Occipital lobe (tissue), 2 donors: ENCODE results near the gene CD2BP2. TPM values are rescaled to one million over a fixed set of nuclear protein-coding genes. Genes with fewer than 3 reads are reported as not detected.
"Not testable (repeated sequence)": the region's sequence is repeated elsewhere in the genome, so short reads cannot be mapped to it uniquely, and the experiment has no call there.

Source experiments
- DNase-seq: peaks from one replicate; lab custom pipeline; 2025; lab: John Stamatoyannopoulos, UW
- total RNA-seq: library from RNA; depleted of rRNA; stranded (reverse); fragments of >200 nt; gene quantifications from one replicate; pipeline ENCODE4 v1.2.3, GENCODE V29; 2014

The CD2BP2 gene
- total RNA-seq, 1 donor from 2014 or later, result 39.8 TPM

DNA sequence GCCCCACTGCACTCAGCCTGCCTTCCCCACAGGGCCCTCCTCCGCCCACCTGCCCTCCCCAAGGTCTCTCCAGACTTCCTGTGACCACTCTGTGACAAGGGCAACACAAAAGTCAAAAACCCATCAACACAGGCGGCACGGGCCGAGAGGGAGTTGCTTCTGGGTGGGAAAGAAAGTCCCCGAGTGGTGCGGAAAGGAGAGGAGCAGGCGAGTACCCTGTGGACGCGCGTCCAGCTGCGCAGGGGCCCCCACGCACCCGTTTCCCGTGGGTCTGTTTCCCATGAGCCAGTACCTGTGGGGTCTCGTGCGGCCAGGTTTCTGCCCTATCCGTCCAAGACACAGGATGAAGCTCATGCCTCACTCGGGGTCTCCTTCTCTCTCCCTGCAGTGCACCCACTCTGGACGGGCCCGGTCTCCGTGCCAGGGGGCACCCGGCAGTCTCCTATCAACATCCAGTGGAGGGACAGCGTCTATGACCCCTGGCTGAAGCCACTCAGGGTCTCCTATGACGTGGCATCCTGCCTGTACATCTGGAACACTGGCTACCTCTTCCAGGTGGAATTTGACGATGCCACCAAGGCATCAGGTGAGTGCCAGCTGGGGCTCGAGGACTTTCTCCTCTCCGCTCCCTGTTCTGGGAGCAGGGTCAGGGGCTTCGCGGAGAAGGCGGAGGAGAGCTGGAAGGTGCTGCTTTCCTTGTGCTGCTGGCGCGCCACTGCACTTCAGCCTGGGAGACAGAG is 12.2 kb downstream of the CD2BP2 start:
- DNase-seq, result no peak

DNA sequence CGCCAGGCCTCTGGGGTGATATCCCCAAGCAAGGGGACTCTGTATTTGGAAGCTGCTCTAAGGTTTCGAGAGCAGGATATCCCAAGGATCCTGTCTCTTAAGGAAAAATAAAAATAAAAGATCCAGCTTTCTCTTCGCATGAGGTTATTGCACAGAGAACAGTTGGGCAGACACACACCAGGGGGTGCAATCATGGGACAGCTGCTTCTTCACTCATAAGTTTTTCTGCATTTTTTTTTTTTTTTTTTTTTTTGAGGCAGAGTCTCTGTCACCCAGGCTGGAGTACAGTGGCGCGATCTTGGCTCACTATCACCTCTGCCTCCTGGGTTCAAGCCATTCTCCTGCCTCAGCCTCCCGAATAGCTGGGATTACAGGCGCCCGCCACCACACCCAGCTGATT is 13.1 kb downstream of the CD2BP2 start:
- not testable (repeated sequence) for DNase-seq

- peak; percentile 22 for DNase-seq
These were observed 14.5 kb downstream of the CD2BP2 start for GRCh38 chr16:30340621-30341020.

GRCh38 chr16:30338715-30339114 is 16.4 kb downstream of the CD2BP2 start:
- DNase-seq, result not testable (repeated sequence)

DNA sequence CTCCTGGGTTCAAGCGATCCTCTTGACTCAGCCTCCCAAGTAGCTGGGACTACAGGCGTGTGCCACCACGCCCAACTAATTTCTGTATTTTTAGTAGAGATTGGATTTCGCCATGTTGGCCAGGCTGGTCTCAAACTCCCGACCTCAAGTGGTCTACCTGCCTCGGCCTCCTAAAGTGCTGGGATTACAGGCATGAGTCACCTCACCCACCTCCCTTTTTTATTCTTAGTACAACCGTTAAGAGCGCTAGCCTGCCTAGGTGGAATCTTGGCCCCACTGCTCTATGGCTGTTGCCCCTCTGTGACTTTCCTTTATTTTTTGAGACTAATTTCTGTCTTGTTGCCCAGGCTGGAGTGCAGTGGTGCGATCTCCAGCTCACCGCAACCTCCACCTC is 17.1 kb downstream of the CD2BP2 start:
- DNase-seq, result not testable (repeated sequence)

- no peak for DNase-seq
These were observed 19.3 kb downstream of the CD2BP2 start for GRCh38 chr16:30335598-30336474.

GRCh38 chr16:30335028-30335597 is 20.0 kb downstream of the CD2BP2 start:
- DNase-seq, result peak; percentile 69

DNA sequence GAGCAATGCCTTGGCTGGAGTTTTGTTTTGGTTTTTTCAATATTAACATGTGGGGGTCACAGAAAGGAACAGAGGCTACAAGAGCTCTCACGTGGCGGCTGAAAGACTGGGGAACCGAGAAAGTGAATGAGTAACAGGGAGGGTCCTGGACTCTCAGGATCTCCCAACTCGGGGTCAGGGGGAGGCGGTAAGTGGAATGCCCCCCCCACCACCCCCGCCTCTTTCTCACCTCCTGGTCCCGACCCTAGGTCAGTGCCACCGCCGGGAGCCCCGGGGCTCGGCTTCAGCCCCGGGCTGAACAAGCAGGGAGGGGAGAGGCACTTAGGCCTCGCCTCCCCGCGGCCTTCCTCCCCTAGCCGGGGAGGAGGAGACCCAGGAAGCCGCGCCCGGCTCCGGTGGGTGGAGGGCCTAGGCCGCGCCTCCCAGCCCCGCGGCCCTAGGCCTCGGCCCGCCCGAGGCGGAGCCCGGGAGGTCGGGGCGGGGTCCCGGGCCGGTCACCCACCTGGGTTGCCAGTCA is 20.6 kb downstream of the CD2BP2 start:
- peak; percentile 40 for DNase-seq

GRCh38 chr16:30324220-30324619 is 30.9 kb downstream of the CD2BP2 start:
- not testable (repeated sequence) for DNase-seq

- not testable (repeated sequence) for DNase-seq
These were observed 36.5 kb downstream of the CD2BP2 start for GRCh38 chr16:30318647-30319046.

DNA sequence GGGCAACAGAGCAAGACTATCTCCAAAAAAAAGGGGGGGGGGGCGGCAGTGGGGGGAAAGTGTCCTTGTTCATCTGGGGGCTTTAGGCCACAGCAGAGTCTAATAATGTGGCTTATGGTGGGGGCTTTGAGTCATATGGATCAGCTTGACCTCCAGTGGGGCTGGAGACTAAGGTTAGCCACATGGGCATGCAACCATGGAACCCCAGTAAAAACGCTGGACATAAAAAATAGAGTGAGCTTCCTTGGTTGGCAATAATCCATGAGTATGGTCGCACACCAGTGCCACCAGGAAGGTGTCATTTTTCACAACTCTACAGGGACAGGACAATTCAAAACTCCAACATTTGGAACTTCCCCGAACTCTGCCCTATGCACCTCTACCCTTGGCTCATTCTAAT is 44.2 kb downstream of the CD2BP2 start:
- DNase-seq, result not testable (repeated sequence)

GRCh38 chr16:30309255-30309654 is 45.9 kb downstream of the CD2BP2 start:
- not testable (repeated sequence) for DNase-seq

Other genes with a start within 250 kb of the CD2BP2 start
- gene GDPD3, start 241.8 kb downstream of the CD2BP2 start, total RNA-seq, result 0.47 TPM
- gene MAPK3, start 232.1 kb downstream of the CD2BP2 start, total RNA-seq, result 25.7 TPM
- 15.9 TPM for gene CORO1A, start 171.7 kb downstream of the CD2BP2 start, total RNA-seq
- 12.5 TPM for gene BOLA2B, start 161.6 kb downstream of the CD2BP2 start, total RNA-seq
- gene SLX1A, start 161.4 kb downstream of the CD2BP2 start, total RNA-seq, result 13.9 TPM
- 2.3 TPM for gene SULT1A3, start 156.1 kb downstream of the CD2BP2 start, total RNA-seq
- 0.78 TPM for gene NPIPB13, start 106.8 kb downstream of the CD2BP2 start, total RNA-seq
- 25.6 TPM for gene TBC1D10B, start 15.2 kb upstream of the CD2BP2 start, total RNA-seq
- gene MYL11, start 19.5 kb upstream of the CD2BP2 start, total RNA-seq, result 6.1 TPM
- gene SEPTIN1, start 27.3 kb upstream of the CD2BP2 start, total RNA-seq, result under 0.01 TPM
- 32.0 TPM for gene ZNF48, start 40.1 kb upstream of the CD2BP2 start, total RNA-seq
- 6.9 TPM for gene ZNF771, start 52.3 kb upstream of the CD2BP2 start, total RNA-seq
- 29.8 TPM for gene DCTPP1, start 74.7 kb upstream of the CD2BP2 start, total RNA-seq
- gene SEPHS2, start 90.6 kb upstream of the CD2BP2 start, total RNA-seq, result 12.3 TPM
- 1.1 TPM for gene ITGAL, start 117.4 kb upstream of the CD2BP2 start, total RNA-seq
- 28.4 TPM for gene ZNF768, start 171.3 kb upstream of the CD2BP2 start, total RNA-seq
- gene ZNF747, start 179.6 kb upstream of the CD2BP2 start, total RNA-seq, result 12.6 TPM
- gene ZNF764, start 203.1 kb upstream of the CD2BP2 start, total RNA-seq, result 6.9 TPM
- 5.9 TPM for gene ZNF688, start 216.4 kb upstream of the CD2BP2 start, total RNA-seq
- gene ZNF785, start 230.4 kb upstream of the CD2BP2 start, total RNA-seq, result 16.1 TPM